HepG2 (cell line): ENCODE data around the gene MYL6B. TPM values are rescaled to one million over a fixed set of nuclear protein-coding genes. Genes with fewer than 3 reads are reported as not detected.

Source experiments
- ARNT2 ChIP-seq: sonication (generic); formaldehyde crosslinking; IDR thresholded peaks from 2 replicates; pipeline ENCODE4 v1.8.0; 2022; ENCODE audit warnings: mild to moderate bottlenecking, low read depth, missing genetic modification reagents, moderate library complexity
- DNMT1 ChIP-seq: sonication (generic); formaldehyde crosslinking; IDR thresholded peaks from 2 replicates; pipeline ENCODE4 v1.5.1; 2020; ENCODE audit warnings: mild to moderate bottlenecking, missing genetic modification reagents
- FOXA1 ChIP-seq, 2 experiments: fragments of 450-650 bp in 1 of 2; sonication (generic) in 1 of 2; formaldehyde crosslinking in 1 of 2; IDR thresholded peaks; 2 replicates each; pipeline versions ENCODE4 v1.4.0 to v1.6.1; 2016 to 2020; ENCODE audit warnings: missing genetic modification reagents in 1 of 2
- HBP1 ChIP-seq: IDR thresholded peaks from 2 replicates; pipeline ENCODE4 v1.6.1; 2016; ENCODE audit warnings: low read depth, control low read depth
- JDP2 ChIP-seq: sonication (generic); formaldehyde crosslinking; IDR thresholded peaks from 2 replicates; pipeline ENCODE4 v1.8.1; 2022; ENCODE audit warnings: missing genetic modification reagents, borderline replicate concordance
- MTERF4 ChIP-seq: sonication (generic); formaldehyde crosslinking; IDR thresholded peaks from 2 replicates; pipeline ENCODE4 v1.8.0; 2023; ENCODE audit warnings: mild to moderate bottlenecking, missing genetic modification reagents
- MXI1 ChIP-seq: IDR thresholded peaks from 3 replicates; pipeline ENCODE4 v1.6.1; 2012; ENCODE audit warnings: low read depth, low read length, inconsistent platforms, borderline replicate concordance
- MYPOP ChIP-seq: sonication (generic); formaldehyde crosslinking; IDR thresholded peaks from 2 replicates; pipeline ENCODE4 v1.8.1; 2023; ENCODE audit warnings: mild to moderate bottlenecking, moderate library complexity, missing genetic modification reagents
- PLRG1 ChIP-seq: fragments of 450-650 bp; conservative IDR thresholded peaks from 2 replicates; pipeline ENCODE4 v1.6.1; 2016
- ZBTB21 ChIP-seq: sonication (generic); formaldehyde crosslinking; IDR thresholded peaks from 2 replicates; pipeline ENCODE4 v1.4.0; 2020; ENCODE audit warnings: missing genetic modification reagents
- ZNF142 ChIP-seq: sonication (generic); formaldehyde crosslinking; IDR thresholded peaks from 2 replicates; pipeline ENCODE4 v1.4.0; 2020; ENCODE audit warnings: missing genetic modification reagents
- ZNF263 ChIP-seq: sonication (generic); formaldehyde crosslinking; IDR thresholded peaks from 2 replicates; pipeline ENCODE4 v1.4.0; 2020; ENCODE audit warnings: missing genetic modification reagents
- ZNF550 ChIP-seq: sonication (generic); formaldehyde crosslinking; IDR thresholded peaks from 2 replicates; pipeline ENCODE4 v1.4.0; 2020; ENCODE audit warnings: mild to moderate bottlenecking, missing genetic modification reagents, borderline replicate concordance
- polyA plus RNA-seq, 8 experiments: library from polyadenylated mRNA; depleted of rRNA in 3 of 8; stranded (reverse) in 7 of 8; unstranded in 1 of 8; fragments of >200 nt; fragmentation: Illumina TruSeq in 4 of 8; extraction: Trizol in 4 of 8; gene quantifications; 2 replicates each; pipeline versions ENCODE4 v1.2.1 to v1.2.3, GENCODE V29; 2011 to 2016; ENCODE audit warnings: low read depth in 4 of 8, missing spikeins in 1 of 8, mixed read lengths in 1 of 8; ENCODE audit not compliant: insufficient read depth in 1 of 8
- total RNA-seq, 5 experiments: library from RNA; depleted of rRNA; stranded (reverse); fragments of >200 nt; fragmentation: Illumina TruSeq; extraction: Trizol; gene quantifications; 2 replicates each; pipeline ENCODE4 v1.2.3, GENCODE V29; 2016; ENCODE audit warnings: low read depth in 1 of 5
- TF ChIP-seq, protein P1 (sequence below): sonication (generic); formaldehyde crosslinking; IDR thresholded peaks from 2 replicates; pipeline ENCODE4 v1.8.1; 2023; ENCODE audit warnings: missing genetic modification reagents, mild to moderate bottlenecking, borderline replicate concordance

The MYL6B gene
- total and polyA plus RNA-seq, 2 of the 13 experiments (the other 11 are each of a cell fraction or from before 2014, with no cell fraction given): 75.7 to 88.7 TPM

GRCh38 chr12:56206452-56207166 lies 54.2 kb downstream of the MYL6B start (continued):
- no peak for TF ChIP-seq ZNF142 (CRISPR knock-in tag)
- no peak for TF ChIP-seq ARNT2
- no peak for TF ChIP-seq FOXA1 (IDR thresholded peaks at IDR 0.05)
- TF ChIP-seq FOXA1 (CRISPR knock-in tag; IDR thresholded peaks at IDR 0.05): peak; percentile 65
- TF ChIP-seq MXI1: no peak
- TF ChIP-seq ZNF263: peak; percentile 95
- no peak for TF ChIP-seq PLRG1
- no peak for TF ChIP-seq MYPOP
- 0 out of 2 replicates have a peak, but pooled peaks have one; percentile 36 for TF ChIP-seq HBP1 (CRISPR knock-in tag)
- TF ChIP-seq, protein P1, sequence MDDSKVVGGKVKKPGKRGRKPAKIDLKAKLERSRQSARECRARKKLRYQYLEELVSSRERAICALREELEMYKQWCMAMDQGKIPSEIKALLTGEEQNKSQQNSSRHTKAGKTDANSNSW: no peak
- TF ChIP-seq JDP2: no peak
- 0 out of 2 replicates have a peak, but pooled peaks have one; percentile 55 for TF ChIP-seq ZNF550 (CRISPR knock-in tag)
- no peak for TF ChIP-seq DNMT1 (CRISPR knock-in tag)
- no peak for TF ChIP-seq MTERF4
- no peak for TF ChIP-seq ZBTB21
